Upper lobe of left lung (tissue), 4 donors: ENCODE results near the gene TEX101.

ENCODE experiments used
- CTCF ChIP-seq, 6 experiments: fragments of 450-650 bp in 4 of 6; fragments of 200-600 bp in 2 of 6; sonication (generic) in 2 of 6; IDR thresholded peaks; one replicate each; pipeline ENCODE4 v1.5.1; 2016 to 2019; ENCODE audit warnings: antibody characterized with exemption in 6 of 6
- POLR2A ChIP-seq, 4 donors: fragments of 450-650 bp; IDR thresholded peaks; one replicate each; pipeline ENCODE4 v1.5.1; 2016 to 2017; ENCODE audit warnings: antibody characterized with exemption in 4 of 4, mild to moderate bottlenecking in 2 of 4
- POLR2AphosphoS5 ChIP-seq, 2 donors: sonication (generic); formaldehyde crosslinking; IDR thresholded peaks; one replicate each; pipeline ENCODE4 v1.5.1; 2017; ENCODE audit warnings: antibody characterized with exemption in 2 of 2

- TF ChIP-seq POLR2AphosphoS5 (IDR thresholded peaks at IDR 0.05) (no peak), CTCF (IDR thresholded peaks at IDR 0.05) (no peak), POLR2A (IDR thresholded peaks at IDR 0.05) (no peak)
These were observed 50.9 kb downstream of the TEX101 start, which contains the start of gene LYPD3 for GRCh38 chr19:43465468-43466120.
